ENCODE results near the gene MED12L. TPM values are rescaled to one million over a fixed set of nuclear protein-coding genes. Genes with fewer than 3 reads are reported as not detected.

The MED12L gene
- total and polyA plus RNA-seq, 10 of the 15 experiments (the other 5 are each of a cell fraction or from before 2014, with no cell fraction given), result 0.01 to 0.06 (median 0.03) TPM; not detected in 2

- H3K9me3 ChIP-seq (replicated peaks; ENCODE audit: control insufficient read depth, insufficient read depth, low read length), result no peaks in the 10 kb centered on the region; the same call in 2 of the 3 replicates
- in situ Hi-C loops (cut with MboI) (no loop called here), intact Hi-C loops (cut with micrococcal nuclease; ENCODE audit: unreplicated experiment) (no loop called here)
- RAD21 ChIA-PET (ENCODE audit: unreplicated experiment), result no interaction called here
- H3K4me2 ChIP-seq (ENCODE audit: control insufficient read depth, insufficient read depth), result no peak overlapping the region
- POLR2A ChIA-PET, result no interaction called here
- H3K4me3 ChIP-seq, result no peak overlapping the region
- SMC1A ChIA-PET (ENCODE audit: uncharacterized antibody, unreplicated experiment), result interaction anchor here (1.5 to 3.1 kb wide), 2 partner anchors 9 to 15 kb away, joined by 4 to 22 read pairs; partner anchors contain the start of gene P2RY12
- 69% methylated on average over 8 of the region's 8 CpGs for WGBS (ENCODE audit: insufficient coverage, insufficient replicate concordance, low lambda C conversion rate, missing lambda C conversion rate)
- CTCF ChIA-PET, result interaction anchor here (0.7 to 1.2 kb wide), 2 partner anchors 9 to 10 kb away, joined by 3 to 4 read pairs; partner anchors contain the start of gene P2RY12
- H3K36me3 ChIP-seq (ENCODE audit: control insufficient read depth in 2 of 2, insufficient read depth in 2 of 2, low read length in 1 of 2), result no peaks in the 10 kb centered on the region
- no peak for ATAC-seq
- H3K27me3 ChIP-seq (replicated peaks in 1 of 2; ENCODE audit: control insufficient read depth in 2 of 2, insufficient read depth in 2 of 2, low read length in 1 of 2), result no peaks in the 10 kb centered on the region; a peak in 1 of 4 replicates
- no peaks in the 10 kb centered on the region for H3K4me1 ChIP-seq (ENCODE audit: control insufficient read depth, insufficient read depth, low read length)
- no peaks in the 10 kb centered on the region for H4K20me1 ChIP-seq (ENCODE audit: control insufficient read depth, insufficient read depth)
- H3K9ac ChIP-seq (ENCODE audit: control insufficient read depth, insufficient read depth, low read length), result no peak overlapping the region
- TF ChIP-seq HCFC1 (IDR thresholded peaks at IDR 0.05; ENCODE audit: low read length), result no peak
- TF ChIP-seq TAF1 (IDR thresholded peaks at IDR 0.05; ENCODE audit: borderline replicate concordance, low read depth, low read length), result no peak
- no peak for TF ChIP-seq RB1 (IDR thresholded peaks at IDR 0.05; ENCODE audit: borderline replicate concordance)
- TF ChIP-seq YBX1 (IDR thresholded peaks at IDR 0.05), result no peak
- TF ChIP-seq SRF (IDR thresholded peaks at IDR 0.05; ENCODE audit: low read depth in 2 of 2, low read length in 2 of 2), result no peak
- H3K27ac ChIP-seq (ENCODE audit: control insufficient read depth, insufficient read depth), result no peak overlapping the region
- H3K79me2 ChIP-seq (ENCODE audit: control insufficient read depth, insufficient read depth, low read length), result no peaks in the 10 kb centered on the region
- no peak for FAIRE-seq
- BruUV-seq (replicated peaks), result no TSS peak
- H2AFZ ChIP-seq (ENCODE audit: control insufficient read depth, low read depth, low read length), result no peak overlapping the region
- DNase-seq (ENCODE audit: low read depth, low spot score), result no peak
Measured at GRCh38 chr3:151394611-151395010, 309.1 kb downstream of the MED12L start.

- intact Hi-C loops (cut with micrococcal nuclease; ENCODE audit: unreplicated experiment), result no loop called here
- SMC1A ChIA-PET (ENCODE audit: uncharacterized antibody, unreplicated experiment), result interaction anchor here (3.1 kb wide), 1 partner anchor 10 kb away, joined by 22 read pairs; the partner anchor contains the start of gene P2RY12
- no peaks in the 10 kb centered on the region for H4K20me1 ChIP-seq (ENCODE audit: control insufficient read depth, insufficient read depth)
- CTCF ChIA-PET, result interaction anchor here (1.0 to 2.1 kb wide), 3 partner anchors 8 to 394 kb away, joined by 3 to 8 read pairs (median 3); no protein-coding TSS in a partner anchor
- H3K4me1 ChIP-seq (ENCODE audit: control insufficient read depth, insufficient read depth, low read length), result no peaks in the 10 kb centered on the region
- H3K36me3 ChIP-seq (ENCODE audit: control insufficient read depth in 2 of 2, insufficient read depth in 2 of 2, low read length in 1 of 2), result no peaks in the 10 kb centered on the region
- no TSS peak for BruUV-seq (replicated peaks)
- no peak overlapping the region for H3K9ac ChIP-seq (ENCODE audit: control insufficient read depth, insufficient read depth, low read length)
- in situ Hi-C loops (cut with MboI), result no loop called here
- H3K79me2 ChIP-seq (ENCODE audit: control insufficient read depth, insufficient read depth, low read length), result no peaks in the 10 kb centered on the region
- no peak for DNase-seq (ENCODE audit: low read depth, low spot score)
- no peak overlapping the region for H2AFZ ChIP-seq (ENCODE audit: control insufficient read depth, low read depth, low read length)
- no peak overlapping the region for H3K4me3 ChIP-seq
- no peak overlapping the region for H3K4me2 ChIP-seq (ENCODE audit: control insufficient read depth, insufficient read depth)
- POLR2A ChIA-PET, result no interaction called here
- no peak for FAIRE-seq
- ATAC-seq, result no peak
- WGBS (ENCODE audit: insufficient coverage, insufficient replicate concordance, low lambda C conversion rate, missing lambda C conversion rate), result 98% methylated on average over 3 of the region's 3 CpGs
- RAD21 ChIA-PET (ENCODE audit: unreplicated experiment), result interaction anchor here (0.8 to 1.0 kb wide), 3 partner anchors 10 to 477 kb away, joined by 3 to 4 read pairs (median 3); partner anchors contain the start of gene P2RY12
- no peaks in the 10 kb centered on the region; the same call in 2 of the 3 replicates for H3K9me3 ChIP-seq (replicated peaks; ENCODE audit: control insufficient read depth, insufficient read depth, low read length)
- H3K27me3 ChIP-seq (replicated peaks in 1 of 2; ENCODE audit: control insufficient read depth in 2 of 2, insufficient read depth in 2 of 2, low read length in 1 of 2), result no peaks in the 10 kb centered on the region; a peak in 1 of 4 replicates
- no peak overlapping the region for H3K27ac ChIP-seq (ENCODE audit: control insufficient read depth, insufficient read depth)
- TF ChIP-seq FOS (IDR thresholded peaks at IDR 0.05; ENCODE audit: borderline replicate concordance, extremely low read depth, insufficient read length) (no peak), NR2C2 (IDR thresholded peaks at IDR 0.05; ENCODE audit: borderline replicate concordance, control insufficient read depth, insufficient read length, low read depth) (no peak), TCF7 (IDR thresholded peaks at IDR 0.05; ENCODE audit: borderline replicate concordance) (no peak), POU2F2 (IDR thresholded peaks at IDR 0.05; ENCODE audit: borderline replicate concordance, low read depth, low read length) (no peak), BMI1 (IDR thresholded peaks at IDR 0.05; ENCODE audit: borderline replicate concordance) (no peak)
Measured at GRCh38 chr3:151395806-151396205, 310.3 kb downstream of the MED12L start.

Data from GM12878 (cell line).